MM.1S (cell line): ENCODE measurements around the gene SIDT1.

Experiments
- EZH2 ChIP-seq: fragments of 300-600 bp; sonication (generic); optimal IDR thresholded peaks from 2 replicates; pipeline ENCODE3; 2017; ENCODE audit warnings: low read depth, mild to moderate bottlenecking, antibody characterized with exemption, low read length, mixed read lengths
- TF ChIP-seq, protein P1 (sequence below): fragments of 300-600 bp; sonication (generic); IDR thresholded peaks from 2 replicates; pipeline ENCODE4 v1.5.1; 2016; ENCODE audit warnings: antibody characterized with exemption, low read length, mixed read lengths

DNA sequence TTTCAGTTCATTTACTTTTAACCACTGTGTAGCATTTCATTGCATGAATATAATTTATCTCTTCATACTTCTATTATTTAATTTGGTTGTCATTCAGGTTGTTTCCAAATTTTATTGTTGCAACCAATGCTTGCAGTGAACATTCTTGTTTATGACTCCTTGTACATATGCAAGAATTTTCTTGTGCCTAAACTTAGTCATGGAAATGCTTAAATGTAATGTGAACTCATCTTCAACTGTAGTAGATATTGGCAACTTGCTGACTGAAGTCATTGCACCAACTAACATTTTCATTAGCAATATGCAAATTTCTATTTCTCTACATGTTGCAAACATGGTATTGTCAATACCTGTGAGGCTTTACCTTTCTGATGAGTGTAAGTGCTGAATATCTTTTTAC, 26.7 kb downstream of the SIDT1 start:
- TF ChIP-seq, protein P1, sequence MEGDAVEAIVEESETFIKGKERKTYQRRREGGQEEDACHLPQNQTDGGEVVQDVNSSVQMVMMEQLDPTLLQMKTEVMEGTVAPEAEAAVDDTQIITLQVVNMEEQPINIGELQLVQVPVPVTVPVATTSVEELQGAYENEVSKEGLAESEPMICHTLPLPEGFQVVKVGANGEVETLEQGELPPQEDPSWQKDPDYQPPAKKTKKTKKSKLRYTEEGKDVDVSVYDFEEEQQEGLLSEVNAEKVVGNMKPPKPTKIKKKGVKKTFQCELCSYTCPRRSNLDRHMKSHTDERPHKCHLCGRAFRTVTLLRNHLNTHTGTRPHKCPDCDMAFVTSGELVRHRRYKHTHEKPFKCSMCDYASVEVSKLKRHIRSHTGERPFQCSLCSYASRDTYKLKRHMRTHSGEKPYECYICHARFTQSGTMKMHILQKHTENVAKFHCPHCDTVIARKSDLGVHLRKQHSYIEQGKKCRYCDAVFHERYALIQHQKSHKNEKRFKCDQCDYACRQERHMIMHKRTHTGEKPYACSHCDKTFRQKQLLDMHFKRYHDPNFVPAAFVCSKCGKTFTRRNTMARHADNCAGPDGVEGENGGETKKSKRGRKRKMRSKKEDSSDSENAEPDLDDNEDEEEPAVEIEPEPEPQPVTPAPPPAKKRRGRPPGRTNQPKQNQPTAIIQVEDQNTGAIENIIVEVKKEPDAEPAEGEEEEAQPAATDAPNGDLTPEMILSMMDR, result no peak
- TF ChIP-seq EZH2, result no peak
